Effector memory CD4-positive, alpha-beta T cell (primary cell): ENCODE measurements around the gene SERPINH1.

Experiments
- DNase-seq, 3 donors: peaks; one replicate each; pipeline ENCODE4 v3.0.0-alpha.2; 2020
- H3K27ac ChIP-seq: 2 replicates; pipeline ENCODE4 v1.7.0; 2013; ENCODE audit warnings: mild to moderate bottlenecking, low read length, moderate library complexity; ENCODE audit not compliant: insufficient read depth, poor library complexity, severe bottlenecking
- H3K27me3 ChIP-seq: replicated peaks from 2 replicates; pipeline ENCODE4 v1.7.0; 2013; ENCODE audit warnings: mild to moderate bottlenecking, low read length; ENCODE audit not compliant: insufficient read depth, control insufficient read depth, poor library complexity, severe bottlenecking
- H3K36me3 ChIP-seq: 2 replicates; pipeline ENCODE4 v1.7.0; 2013; ENCODE audit warnings: mild to moderate bottlenecking, low read length, moderate library complexity; ENCODE audit not compliant: control insufficient read depth, insufficient read depth
- H3K4me1 ChIP-seq: 2 replicates; pipeline ENCODE4 v1.7.0; 2013; ENCODE audit warnings: low read length, mild to moderate bottlenecking; ENCODE audit not compliant: control insufficient read depth, insufficient read depth, poor library complexity, severe bottlenecking
- H3K4me3 ChIP-seq: 2 replicates; pipeline ENCODE4 v1.7.0; 2013; ENCODE audit warnings: low read length, low read depth, mild to moderate bottlenecking; ENCODE audit not compliant: insufficient read depth, poor library complexity, severe bottlenecking
- H3K9me3 ChIP-seq: 2 replicates; pipeline ENCODE4 v1.7.0; 2013; ENCODE audit warnings: mild to moderate bottlenecking, low read length, moderate library complexity; ENCODE audit not compliant: control insufficient read depth

Gene SERPINH1

GRCh38 chr11:75541193-75542087 is 20.6 kb upstream of the SERPINH1 start:
- no peak overlapping the region for H3K27ac ChIP-seq
- no peak overlapping the region for H3K4me3 ChIP-seq
- H3K36me3 ChIP-seq: no peaks in the 10 kb centered on the region
- no peaks in the 10 kb centered on the region for H3K27me3 ChIP-seq
- no peaks in the 10 kb centered on the region for H3K9me3 ChIP-seq
- no peaks in the 10 kb centered on the region for H3K4me1 ChIP-seq
- DNase-seq: no peak

GRCh38 chr11:75542088-75542438 is 20.0 kb upstream of the SERPINH1 start:
- no peaks in the 10 kb centered on the region for H3K4me1 ChIP-seq
- no peaks in the 10 kb centered on the region for H3K27me3 ChIP-seq
- H3K36me3 ChIP-seq: no peaks in the 10 kb centered on the region
- no peak overlapping the region for H3K4me3 ChIP-seq
- H3K9me3 ChIP-seq: no peaks in the 10 kb centered on the region
- DNase-seq: no peak
- no peak overlapping the region for H3K27ac ChIP-seq

GRCh38 chr11:75543806-75544205 is 18.2 kb upstream of the SERPINH1 start:
- Histone ChIP-seq H3K4me1 (no peaks in the 10 kb centered on the region), H3K27ac (no peak overlapping the region), H3K36me3 (no peaks in the 10 kb centered on the region), H3K9me3 (no peaks in the 10 kb centered on the region), H3K4me3 (no peak overlapping the region), H3K27me3 (no peaks in the 10 kb centered on the region)
- no peak for DNase-seq

- Histone ChIP-seq H3K36me3 (no peaks in the 10 kb centered on the region), H3K4me1 (no peaks in the 10 kb centered on the region), H3K27me3 (no peaks in the 10 kb centered on the region), H3K27ac (no peak overlapping the region), H3K9me3 (no peaks in the 10 kb centered on the region), H3K4me3 (no peak overlapping the region)
- DNase-seq: no peak
These were observed 14.9 kb upstream of the SERPINH1 start for GRCh38 chr11:75547177-75547576.

GRCh38 chr11:75547617-75548058 is 14.4 kb upstream of the SERPINH1 start:
- DNase-seq: no peak
- Histone ChIP-seq H3K27me3 (no peaks in the 10 kb centered on the region), H3K4me3 (no peak overlapping the region), H3K9me3 (no peaks in the 10 kb centered on the region), H3K36me3 (no peaks in the 10 kb centered on the region), H3K4me1 (no peaks in the 10 kb centered on the region), H3K27ac (no peak overlapping the region)

- Histone ChIP-seq H3K4me3 (no peak overlapping the region), H3K27ac (no peak overlapping the region), H3K27me3 (no peaks in the 10 kb centered on the region), H3K9me3 (no peaks in the 10 kb centered on the region), H3K36me3 (no peaks in the 10 kb centered on the region), H3K4me1 (no peaks in the 10 kb centered on the region)
- no peak for DNase-seq
These were observed 13.3 kb upstream of the SERPINH1 start for GRCh38 chr11:75548595-75549272.

GRCh38 chr11:75549370-75549958 is 12.6 kb upstream of the SERPINH1 start:
- no peak for DNase-seq
- Histone ChIP-seq H3K4me1 (no peaks in the 10 kb centered on the region), H3K4me3 (no peak overlapping the region), H3K9me3 (no peaks in the 10 kb centered on the region), H3K36me3 (no peaks in the 10 kb centered on the region), H3K27ac (no peak overlapping the region), H3K27me3 (no peaks in the 10 kb centered on the region)

GRCh38 chr11:75553182-75553581 is 8.9 kb upstream of the SERPINH1 start:
- no peak for DNase-seq
- no peaks in the 10 kb centered on the region for H3K27me3 ChIP-seq

GRCh38 chr11:75553889-75554257 is 8.2 kb upstream of the SERPINH1 start:
- DNase-seq: no peak
- no peak overlapping the region for H3K27ac ChIP-seq
- no peaks in the 10 kb centered on the region for H3K27me3 ChIP-seq
- no peaks in the 10 kb centered on the region for H3K36me3 ChIP-seq
- H3K9me3 ChIP-seq: no peaks in the 10 kb centered on the region
- no peak overlapping the region for H3K4me3 ChIP-seq
- no peaks in the 10 kb centered on the region for H3K4me1 ChIP-seq

More at GRCh38 chr11:75553182-75553581, 8.9 kb upstream of the SERPINH1 start:
- Histone ChIP-seq H3K4me1 (no peaks in the 10 kb centered on the region), H3K36me3 (no peaks in the 10 kb centered on the region), H3K9me3 (no peaks in the 10 kb centered on the region), H3K4me3 (no peak overlapping the region), H3K27ac (no peak overlapping the region)
